OCI-LY7 (cell line): ENCODE data around the gene GRID2. TPM values are rescaled to one million over a fixed set of nuclear protein-coding genes. Genes with fewer than 3 reads are reported as not detected.

Source experiments
- BruUV-seq: library from RNA; stranded (reverse); fragments of 400-500 nt; replicated peaks from 2 replicates; lab custom pipeline; 2021; lab: Mats Ljungman, UMichigan
- CTCF ChIA-PET: fragments of 300-600 bp; sonication (Branson Sonifier 250); formaldehyde crosslinking; loops from one replicate; lab custom pipeline; 2022; ENCODE audit warnings: antibody characterized with exemption; ENCODE audit not compliant: unreplicated experiment; lab: Charles Lee
- POLR2A ChIA-PET: fragments of 300-600 bp; sonication (Branson Sonifier 250); formaldehyde crosslinking; loops from one replicate; lab custom pipeline; 2022; ENCODE audit warnings: antibody characterized with exemption; lab: Charles Lee
- DNase-seq: peaks from one replicate; pipeline ENCODE4 v3.0.0-alpha.2; 2015; ENCODE audit warnings: low spot score
- H2AFZ ChIP-seq: fragments of 200-600 bp; sonication (generic), shearing (Covaris generic); 2 replicates; pipeline ENCODE4 v1.6.1; 2014; ENCODE audit warnings: mild to moderate bottlenecking, antibody characterized with exemption, low read length, moderate library complexity
- H3K27ac ChIP-seq: fragments of 200-600 bp; sonication (generic); 2 replicates; pipeline ENCODE4 v1.5.1; 2014; ENCODE audit warnings: mixed run types, low read depth, mild to moderate bottlenecking, moderate library complexity, low read length, inconsistent platforms; ENCODE audit not compliant: poor library complexity, severe bottlenecking
- H3K36me3 ChIP-seq: fragments of 200-600 bp; sonication (generic); 2 replicates; pipeline ENCODE4 v1.6.1; 2014; ENCODE audit warnings: mild to moderate bottlenecking, antibody characterized with exemption, low read length, moderate library complexity, mixed read lengths; ENCODE audit not compliant: insufficient read depth
- H3K4me1 ChIP-seq: fragments of 200-600 bp; sonication (generic); 2 replicates; pipeline ENCODE4 v1.5.1; 2014; ENCODE audit warnings: mild to moderate bottlenecking, low read length; ENCODE audit not compliant: insufficient read depth, poor library complexity, severe bottlenecking
- H3K4me2 ChIP-seq: fragments of 200-600 bp; sonication (generic); 2 replicates; pipeline ENCODE4 v1.6.1; 2014; ENCODE audit warnings: mild to moderate bottlenecking, low read length
- H3K4me3 ChIP-seq: fragments of 200-600 bp; sonication (generic); 2 replicates; pipeline ENCODE4 v1.5.1; 2014; ENCODE audit warnings: mild to moderate bottlenecking, low read depth, low read length; ENCODE audit not compliant: poor library complexity, severe bottlenecking
- H3K79me2 ChIP-seq: fragments of 200-600 bp; sonication (generic); 2 replicates; pipeline ENCODE4 v1.6.1; 2016; ENCODE audit warnings: low read depth, mild to moderate bottlenecking, low read length, moderate library complexity, mixed read lengths; ENCODE audit not compliant: insufficient read depth
- H3K9me2 ChIP-seq: fragments of 200-600 bp; sonication (generic); 2 replicates; pipeline ENCODE4 v1.6.1; 2016; ENCODE audit warnings: mild to moderate bottlenecking, low read length, mixed read lengths; ENCODE audit not compliant: insufficient read depth
- H3K9me3 ChIP-seq: fragments of 200-600 bp; sonication (generic); 2 replicates; pipeline ENCODE4 v1.6.1; 2014; ENCODE audit warnings: mild to moderate bottlenecking, mixed run types, low read length, mixed read lengths
- H4K20me1 ChIP-seq: fragments of 200-600 bp; sonication (generic); 2 replicates; pipeline ENCODE4 v1.6.1; 2014; ENCODE audit warnings: mild to moderate bottlenecking, antibody characterized with exemption, low read length, moderate library complexity, mixed read lengths; ENCODE audit not compliant: insufficient read depth
- CTCF ChIP-seq: fragments of 200-600 bp; sonication (generic); conservative IDR thresholded peaks from 2 replicates; pipeline ENCODE4 v1.5.1; 2014; ENCODE audit warnings: mild to moderate bottlenecking, antibody characterized with exemption, low read length, moderate library complexity, mixed read lengths
- EZH2phosphoT487 ChIP-seq: fragments of 200-600 bp; sonication (generic); IDR thresholded peaks from 2 replicates; pipeline ENCODE4 v1.6.1; 2018; ENCODE audit warnings: low read depth, borderline replicate concordance, mild to moderate bottlenecking, mixed run types, antibody characterized with exemption, low read length, moderate library complexity, mixed read lengths
- intact Hi-C: fragments of 100-400 bp; cut with micrococcal nuclease; formaldehyde crosslinking; loops from one replicate; pipeline ENCODE4 v1.10.0; 2022; ENCODE audit not compliant: unreplicated experiment
- total RNA-seq, 2 experiments: library from RNA; depleted of rRNA in 1 of 2; stranded (reverse); fragments of >200 nt in 1 of 2; shearing (Covaris generic) in 1 of 2; gene quantifications; 2 replicates each; pipeline ENCODE4 v1.2.3, GENCODE V29; 2014 to 2022

Gene GRID2
- total RNA-seq, 2 experiments from 2014 or later, result not detected

- Histone ChIP-seq H3K27ac (no peak overlapping the region), H3K9me3 (no peaks in the 10 kb centered on the region), H3K9me2 (no peaks in the 10 kb centered on the region), H3K4me3 (no peak overlapping the region), H4K20me1 (no peaks in the 10 kb centered on the region), H2AFZ (no peak overlapping the region), H3K4me1 (no peaks in the 10 kb centered on the region), H3K36me3 (no peaks in the 10 kb centered on the region), H3K79me2 (no peaks in the 10 kb centered on the region), H3K4me2 (no peak overlapping the region)
- intact Hi-C loops, result no loop called here
- TF ChIP-seq EZH2phosphoT487 (no peak), CTCF (no peak)
- POLR2A ChIA-PET, result interaction anchor here (0.7 kb wide), 1 partner anchor 30 kb away, joined by 3 read pairs; no protein-coding TSS in a partner anchor
- DNase-seq, result no peak
- CTCF ChIA-PET, result no interaction called here
- no TSS peak for BruUV-seq
Measured at GRCh38 chr4:93748373-93749291, 1444.9 kb downstream of the GRID2 start.

GRCh38 chr4:93749292-93749761, 1445.6 kb downstream of the GRID2 start:
- H4K20me1 ChIP-seq, result no peaks in the 10 kb centered on the region
- H3K79me2 ChIP-seq, result no peaks in the 10 kb centered on the region
- ChIA-PET CTCF (no interaction called here), POLR2A (no interaction called here)
- H3K9me2 ChIP-seq, result no peaks in the 10 kb centered on the region
- no peaks in the 10 kb centered on the region for H3K9me3 ChIP-seq
- H3K4me1 ChIP-seq, result no peaks in the 10 kb centered on the region
- no peak overlapping the region for H3K27ac ChIP-seq
- no peak overlapping the region for H3K4me3 ChIP-seq
- intact Hi-C loops, result no loop called here
- H3K4me2 ChIP-seq, result no peak overlapping the region
- no TSS peak for BruUV-seq
- H2AFZ ChIP-seq, result no peak overlapping the region
- TF ChIP-seq EZH2phosphoT487 (no peak), CTCF (no peak)
- H3K36me3 ChIP-seq, result no peaks in the 10 kb centered on the region
- DNase-seq, result no peak

- no TSS peak for BruUV-seq
- no peak for TF ChIP-seq EZH2phosphoT487
- no peak for TF ChIP-seq CTCF
Measured at GRCh38 chr4:93751411-93751810, 1447.6 kb downstream of the GRID2 start.

More at GRCh38 chr4:93751411-93751810, 1447.6 kb downstream of the GRID2 start:
- CTCF ChIA-PET, result no interaction called here
- H3K4me2 ChIP-seq, result no peak overlapping the region
- no peaks in the 10 kb centered on the region for H3K4me1 ChIP-seq
- no peaks in the 10 kb centered on the region for H3K79me2 ChIP-seq
- intact Hi-C loops, result no loop called here
- no peak overlapping the region for H3K27ac ChIP-seq
- H3K4me3 ChIP-seq, result no peak overlapping the region
- H3K9me3 ChIP-seq, result no peaks in the 10 kb centered on the region
- no peaks in the 10 kb centered on the region for H3K9me2 ChIP-seq
- no peak overlapping the region for H2AFZ ChIP-seq
- H3K36me3 ChIP-seq, result no peaks in the 10 kb centered on the region
- DNase-seq, result no peak
- H4K20me1 ChIP-seq, result no peaks in the 10 kb centered on the region
- POLR2A ChIA-PET, result interaction anchor here (1.0 kb wide), 1 partner anchor 590 kb away, joined by 3 read pairs; no protein-coding TSS in a partner anchor
